HepG2 (cell line): ENCODE results near the gene FOXD3. TPM values are rescaled to one million over a fixed set of nuclear protein-coding genes. Genes with fewer than 3 reads are reported as not detected.

Experiments
- ATF6 ChIP-seq: sonication (generic); formaldehyde crosslinking; conservative IDR thresholded peaks from 2 replicates; pipeline ENCODE4 v1.4.0; 2020; ENCODE audit warnings: missing genetic modification reagents
- CC2D1A ChIP-seq: sonication (generic); formaldehyde crosslinking; IDR thresholded peaks from 2 replicates; pipeline ENCODE4 v1.8.1; 2023; ENCODE audit warnings: mild to moderate bottlenecking, missing genetic modification reagents
- KLF15 ChIP-seq: sonication (generic); formaldehyde crosslinking; IDR thresholded peaks from 2 replicates; pipeline ENCODE4 v1.8.1; 2023; ENCODE audit warnings: borderline replicate concordance, mild to moderate bottlenecking, inconsistent platforms, missing genetic modification reagents, mixed read lengths
- NCOA5 ChIP-seq: sonication (generic); formaldehyde crosslinking; IDR thresholded peaks from 2 replicates; pipeline ENCODE4 v1.4.0; 2020; ENCODE audit warnings: missing genetic modification reagents
- NFAT5 ChIP-seq: sonication (generic); formaldehyde crosslinking; IDR thresholded peaks from 2 replicates; pipeline ENCODE4 v1.4.0; 2020; ENCODE audit warnings: missing genetic modification reagents
- PBX3 ChIP-seq: sonication (generic); formaldehyde crosslinking; IDR thresholded peaks from 2 replicates; pipeline ENCODE4 v1.8.1; 2023; ENCODE audit warnings: missing genetic modification reagents, inconsistent platforms, borderline replicate concordance
- RFXAP ChIP-seq: sonication (generic); formaldehyde crosslinking; IDR thresholded peaks from 2 replicates; pipeline ENCODE4 v1.4.0; 2020; ENCODE audit warnings: missing genetic modification reagents, borderline replicate concordance
- THYN1 ChIP-seq: sonication (generic); formaldehyde crosslinking; IDR thresholded peaks from 2 replicates; pipeline ENCODE4 v1.8.1; 2023; ENCODE audit warnings: low read depth, mild to moderate bottlenecking, moderate library complexity, missing genetic modification reagents, borderline replicate concordance
- ZGPAT ChIP-seq: IDR thresholded peaks from 2 replicates; pipeline ENCODE4 v1.6.1; 2016; ENCODE audit warnings: mild to moderate bottlenecking
- ZNF780A ChIP-seq: sonication (generic); formaldehyde crosslinking; IDR thresholded peaks from 2 replicates; pipeline ENCODE4 v1.8.0; 2022; ENCODE audit warnings: mild to moderate bottlenecking, missing genetic modification reagents, moderate library complexity
- polyA plus RNA-seq, 8 experiments: library from polyadenylated mRNA; depleted of rRNA in 3 of 8; stranded (reverse) in 7 of 8; unstranded in 1 of 8; fragments of >200 nt; fragmentation: Illumina TruSeq in 4 of 8; extraction: Trizol in 4 of 8; gene quantifications; 2 replicates each; pipeline versions ENCODE4 v1.2.1 to v1.2.3, GENCODE V29; 2011 to 2016; ENCODE audit warnings: low read depth in 4 of 8, missing spikeins in 1 of 8, mixed read lengths in 1 of 8; ENCODE audit not compliant: insufficient read depth in 1 of 8
- total RNA-seq, 5 experiments: library from RNA; depleted of rRNA; stranded (reverse); fragments of >200 nt; fragmentation: Illumina TruSeq; extraction: Trizol; gene quantifications; 2 replicates each; pipeline ENCODE4 v1.2.3, GENCODE V29; 2016; ENCODE audit warnings: low read depth in 1 of 5
- TF ChIP-seq, protein P1 (sequence below): sonication (generic); formaldehyde crosslinking; IDR thresholded peaks from 2 replicates; pipeline ENCODE4 v1.5.1; 2020; ENCODE audit warnings: mild to moderate bottlenecking, moderate library complexity, missing genetic modification reagents
- TF ChIP-seq, protein P2 (sequence below): sonication (generic); formaldehyde crosslinking; IDR thresholded peaks from 2 replicates; pipeline ENCODE4 v1.4.0; 2020; ENCODE audit warnings: missing genetic modification reagents
- TF ChIP-seq, protein P3 (sequence below): sonication (generic); formaldehyde crosslinking; IDR thresholded peaks from 2 replicates; pipeline ENCODE4 v1.8.0; 2022; ENCODE audit warnings: mild to moderate bottlenecking, missing genetic modification reagents; ENCODE audit not compliant: insufficient replicate concordance

The FOXD3 gene
- total and polyA plus RNA-seq, 2 of the 13 experiments (the other 11 are each of a cell fraction or from before 2014, with no cell fraction given) = not detected

- TF ChIP-seq, protein P1, sequence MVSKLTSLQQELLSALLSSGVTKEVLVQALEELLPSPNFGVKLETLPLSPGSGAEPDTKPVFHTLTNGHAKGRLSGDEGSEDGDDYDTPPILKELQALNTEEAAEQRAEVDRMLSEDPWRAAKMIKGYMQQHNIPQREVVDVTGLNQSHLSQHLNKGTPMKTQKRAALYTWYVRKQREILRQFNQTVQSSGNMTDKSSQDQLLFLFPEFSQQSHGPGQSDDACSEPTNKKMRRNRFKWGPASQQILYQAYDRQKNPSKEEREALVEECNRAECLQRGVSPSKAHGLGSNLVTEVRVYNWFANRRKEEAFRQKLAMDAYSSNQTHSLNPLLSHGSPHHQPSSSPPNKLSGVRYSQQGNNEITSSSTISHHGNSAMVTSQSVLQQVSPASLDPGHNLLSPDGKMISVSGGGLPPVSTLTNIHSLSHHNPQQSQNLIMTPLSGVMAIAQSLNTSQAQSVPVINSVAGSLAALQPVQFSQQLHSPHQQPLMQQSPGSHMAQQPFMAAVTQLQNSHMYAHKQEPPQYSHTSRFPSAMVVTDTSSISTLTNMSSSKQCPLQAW = peak; percentile 10; the same call in 1 of the 2 replicates
- TF ChIP-seq NFAT5 = peak; percentile 81
- TF ChIP-seq RFXAP = 0 out of 2 replicates have a peak, but pooled peaks have one; percentile 35
- no peak for TF ChIP-seq ATF6 (CRISPR knock-in tag)
- TF ChIP-seq PBX3 (CRISPR knock-in tag) = no peak
- TF ChIP-seq THYN1 (CRISPR knock-in tag) = no peak
- no peak for TF ChIP-seq CC2D1A
- no peak for TF ChIP-seq ZNF780A (CRISPR knock-in tag)
- no peak for TF ChIP-seq ZGPAT
- TF ChIP-seq, protein P2, sequence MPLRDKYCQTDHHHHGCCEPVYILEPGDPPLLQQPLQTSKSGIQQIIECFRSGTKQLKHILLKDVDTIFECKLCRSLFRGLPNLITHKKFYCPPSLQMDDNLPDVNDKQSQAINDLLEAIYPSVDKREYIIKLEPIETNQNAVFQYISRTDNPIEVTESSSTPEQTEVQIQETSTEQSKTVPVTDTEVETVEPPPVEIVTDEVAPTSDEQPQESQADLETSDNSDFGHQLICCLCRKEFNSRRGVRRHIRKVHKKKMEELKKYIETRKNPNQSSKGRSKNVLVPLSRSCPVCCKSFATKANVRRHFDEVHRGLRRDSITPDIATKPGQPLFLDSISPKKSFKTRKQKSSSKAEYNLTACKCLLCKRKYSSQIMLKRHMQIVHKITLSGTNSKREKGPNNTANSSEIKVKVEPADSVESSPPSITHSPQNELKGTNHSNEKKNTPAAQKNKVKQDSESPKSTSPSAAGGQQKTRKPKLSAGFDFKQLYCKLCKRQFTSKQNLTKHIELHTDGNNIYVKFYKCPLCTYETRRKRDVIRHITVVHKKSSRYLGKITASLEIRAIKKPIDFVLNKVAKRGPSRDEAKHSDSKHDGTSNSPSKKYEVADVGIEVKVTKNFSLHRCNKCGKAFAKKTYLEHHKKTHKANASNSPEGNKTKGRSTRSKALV = no peak
- no peak for TF ChIP-seq NCOA5 (CRISPR knock-in tag)
- TF ChIP-seq, protein P3, sequence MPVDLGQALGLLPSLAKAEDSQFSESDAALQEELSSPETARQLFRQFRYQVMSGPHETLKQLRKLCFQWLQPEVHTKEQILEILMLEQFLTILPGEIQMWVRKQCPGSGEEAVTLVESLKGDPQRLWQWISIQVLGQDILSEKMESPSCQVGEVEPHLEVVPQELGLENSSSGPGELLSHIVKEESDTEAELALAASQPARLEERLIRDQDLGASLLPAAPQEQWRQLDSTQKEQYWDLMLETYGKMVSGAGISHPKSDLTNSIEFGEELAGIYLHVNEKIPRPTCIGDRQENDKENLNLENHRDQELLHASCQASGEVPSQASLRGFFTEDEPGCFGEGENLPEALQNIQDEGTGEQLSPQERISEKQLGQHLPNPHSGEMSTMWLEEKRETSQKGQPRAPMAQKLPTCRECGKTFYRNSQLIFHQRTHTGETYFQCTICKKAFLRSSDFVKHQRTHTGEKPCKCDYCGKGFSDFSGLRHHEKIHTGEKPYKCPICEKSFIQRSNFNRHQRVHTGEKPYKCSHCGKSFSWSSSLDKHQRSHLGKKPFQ (CRISPR knock-in tag) = no peak
- no peak for TF ChIP-seq KLF15
These were observed 44.5 kb downstream of the FOXD3 start (continued) for GRCh38 chr1:63366908-63367214.
